ENCODE data around the gene SUPT3H.

Gene SUPT3H

GRCh38 chr6:44983467-44984365, 394.0 kb downstream of the SUPT3H start:
- no peak overlapping the region for H3K23ac ChIP-seq (ENCODE audit: low read length)
- no peak overlapping the region for H3K18ac ChIP-seq (ENCODE audit: low read length)
- H3K27me3 ChIP-seq (ENCODE audit: insufficient read depth, low read length) = no peaks in the 10 kb centered on the region
- H3K79me1 ChIP-seq (ENCODE audit: low read length) = no peaks in the 10 kb centered on the region
- H2BK5ac ChIP-seq (ENCODE audit: low read depth, low read length, poor library complexity) = no peak overlapping the region
- H3K9ac ChIP-seq (ENCODE audit: low read length) = no peak overlapping the region
- H3K4me3 ChIP-seq (ENCODE audit: low read depth, low read length) = no peak overlapping the region
- WGBS (ENCODE audit: extremely low coverage, insufficient coverage, insufficient read length) = no CpG with 5 or more reads among the region's 4 CpGs
- H2BK12ac ChIP-seq (ENCODE audit: low read length) = no peak overlapping the region
- no peak overlapping the region for H3K14ac ChIP-seq (ENCODE audit: low read length)
- no peak overlapping the region for H3K4ac ChIP-seq (ENCODE audit: low read depth, low read length)
- H3K4me2 ChIP-seq (ENCODE audit: low read length) = no peak overlapping the region
- H3K27ac ChIP-seq (ENCODE audit: low read depth, low read length) = no peak overlapping the region
- no peak overlapping the region for H4K12ac ChIP-seq (ENCODE audit: low read depth, low read length)
- no peak for DNase-seq
- H2AFZ ChIP-seq (ENCODE audit: insufficient read depth, low read length, poor library complexity) = no peak overlapping the region
- no peak overlapping the region for H4K91ac ChIP-seq (ENCODE audit: low read depth, low read length)
- H3K4me1 ChIP-seq (ENCODE audit: control insufficient read depth in 1 of 2, insufficient read depth in 2 of 2, low read length in 2 of 2) = no peaks in the 10 kb centered on the region
- H2BK120ac ChIP-seq (ENCODE audit: insufficient read depth, low read length, poor library complexity) = no peak overlapping the region
- H3K79me2 ChIP-seq (ENCODE audit: control insufficient read depth, insufficient read depth, low read length, poor library complexity) = no peaks in the 10 kb centered on the region
- no peak overlapping the region for H4K8ac ChIP-seq (ENCODE audit: low read depth, low read length)
- no peaks in the 10 kb centered on the region for H3K9me3 ChIP-seq (ENCODE audit: insufficient read depth, low read depth, low read length)
- no peaks in the 10 kb centered on the region for H3K36me3 ChIP-seq (ENCODE audit: control insufficient read depth in 1 of 2, insufficient read depth in 2 of 2, low read length in 2 of 2)
- no peak overlapping the region for H2AK5ac ChIP-seq (ENCODE audit: low read length)

DNA sequence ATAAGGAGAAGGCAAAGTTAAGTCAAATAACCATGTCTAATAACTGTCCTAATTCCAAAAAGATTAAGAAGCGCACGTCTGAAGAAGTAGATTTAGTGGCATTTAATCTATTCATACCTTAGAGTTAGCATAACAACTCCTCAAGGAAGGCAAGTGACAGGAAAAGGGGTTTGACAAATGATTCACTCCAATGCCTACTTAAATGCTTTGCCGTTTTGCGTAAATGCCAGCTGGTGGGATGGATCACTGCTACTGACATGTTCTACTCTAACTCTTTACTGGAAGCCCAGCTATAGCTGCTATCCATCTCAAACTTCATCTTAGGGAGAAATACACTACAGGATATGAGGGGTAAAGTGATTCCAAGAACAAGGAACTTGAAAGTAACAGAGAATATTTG, 396.9 kb downstream of the SUPT3H start:
- H3K4ac ChIP-seq (ENCODE audit: low read depth, low read length) = no peak overlapping the region
- H3K36me3 ChIP-seq (ENCODE audit: control insufficient read depth in 1 of 2, insufficient read depth in 2 of 2, low read length in 2 of 2) = no peaks in the 10 kb centered on the region
- H2AK5ac ChIP-seq (ENCODE audit: low read length) = no peak overlapping the region
- H3K79me1 ChIP-seq (ENCODE audit: low read length) = no peaks in the 10 kb centered on the region
- H3K27ac ChIP-seq (ENCODE audit: low read depth, low read length) = no peak overlapping the region
- no peak overlapping the region for H2BK12ac ChIP-seq (ENCODE audit: low read length)
- H4K12ac ChIP-seq (ENCODE audit: low read depth, low read length) = no peak overlapping the region
- no peak overlapping the region for H3K18ac ChIP-seq (ENCODE audit: low read length)
- no peaks in the 10 kb centered on the region for H3K79me2 ChIP-seq (ENCODE audit: control insufficient read depth, insufficient read depth, low read length, poor library complexity)
- WGBS (ENCODE audit: extremely low coverage, insufficient coverage, insufficient read length) = no CpG with 5 or more reads among the region's 4 CpGs
- H3K14ac ChIP-seq (ENCODE audit: low read length) = no peak overlapping the region
- no peak overlapping the region for H2BK120ac ChIP-seq (ENCODE audit: insufficient read depth, low read length, poor library complexity)
- no peak overlapping the region for H3K9ac ChIP-seq (ENCODE audit: low read length)
- no peaks in the 10 kb centered on the region for H3K4me1 ChIP-seq (ENCODE audit: control insufficient read depth in 1 of 2, insufficient read depth in 2 of 2, low read length in 2 of 2)
- H3K23ac ChIP-seq (ENCODE audit: low read length) = no peak overlapping the region
- no peak overlapping the region for H3K4me2 ChIP-seq (ENCODE audit: low read length)
- H4K8ac ChIP-seq (ENCODE audit: low read depth, low read length) = no peak overlapping the region
- H4K91ac ChIP-seq (ENCODE audit: low read depth, low read length) = no peak overlapping the region
- H3K27me3 ChIP-seq (ENCODE audit: insufficient read depth, low read length) = no peaks in the 10 kb centered on the region
- no peak for DNase-seq
- H3K4me3 ChIP-seq (ENCODE audit: low read depth, low read length) = no peak overlapping the region
- H2BK5ac ChIP-seq (ENCODE audit: low read depth, low read length, poor library complexity) = no peak overlapping the region
- H2AFZ ChIP-seq (ENCODE audit: insufficient read depth, low read length, poor library complexity) = no peak overlapping the region
- H3K9me3 ChIP-seq (ENCODE audit: insufficient read depth, low read depth, low read length) = no peaks in the 10 kb centered on the region

- no peak overlapping the region for H3K18ac ChIP-seq (ENCODE audit: low read length)
- H3K79me2 ChIP-seq (ENCODE audit: control insufficient read depth, insufficient read depth, low read length, poor library complexity) = no peaks in the 10 kb centered on the region
- H3K9me3 ChIP-seq (ENCODE audit: insufficient read depth, low read depth, low read length) = peaks cover 7% of the 10 kb centered on the region
- peak in 1 of 2 donors; percentile 79 for DNase-seq
- no peaks in the 10 kb centered on the region for H3K4me1 ChIP-seq (ENCODE audit: control insufficient read depth in 1 of 2, insufficient read depth in 2 of 2, low read length in 2 of 2)
- H2BK5ac ChIP-seq (ENCODE audit: low read depth, low read length, poor library complexity) = no peak overlapping the region
- no peaks in the 10 kb centered on the region for H3K79me1 ChIP-seq (ENCODE audit: low read length)
- no peak overlapping the region for H2BK12ac ChIP-seq (ENCODE audit: low read length)
- H4K91ac ChIP-seq (ENCODE audit: low read depth, low read length) = no peak overlapping the region
- no peak overlapping the region for H4K8ac ChIP-seq (ENCODE audit: low read depth, low read length)
- no peak overlapping the region for H3K4me3 ChIP-seq (ENCODE audit: low read depth, low read length)
- no peak overlapping the region for H3K23ac ChIP-seq (ENCODE audit: low read length)
- no peak overlapping the region for H2AFZ ChIP-seq (ENCODE audit: insufficient read depth, low read length, poor library complexity)
- no peak overlapping the region for H2AK5ac ChIP-seq (ENCODE audit: low read length)
- H3K9ac ChIP-seq (ENCODE audit: low read length) = no peak overlapping the region
- H3K27me3 ChIP-seq (ENCODE audit: insufficient read depth, low read length) = no peaks in the 10 kb centered on the region
- no peak overlapping the region for H3K27ac ChIP-seq (ENCODE audit: low read depth, low read length)
- no peak overlapping the region for H3K14ac ChIP-seq (ENCODE audit: low read length)
- no peak overlapping the region for H3K4ac ChIP-seq (ENCODE audit: low read depth, low read length)
- H3K36me3 ChIP-seq (ENCODE audit: control insufficient read depth in 1 of 2, insufficient read depth in 2 of 2, low read length in 2 of 2) = peaks cover 0 to 5% of the 10 kb centered on the region in 2 experiments
- H3K4me2 ChIP-seq (ENCODE audit: low read length) = no peak overlapping the region
- no peak overlapping the region for H2BK120ac ChIP-seq (ENCODE audit: insufficient read depth, low read length, poor library complexity)
- no peak overlapping the region for H4K12ac ChIP-seq (ENCODE audit: low read depth, low read length)
Measured at GRCh38 chr6:44976677-44977641, 400.8 kb downstream of the SUPT3H start.

DNA sequence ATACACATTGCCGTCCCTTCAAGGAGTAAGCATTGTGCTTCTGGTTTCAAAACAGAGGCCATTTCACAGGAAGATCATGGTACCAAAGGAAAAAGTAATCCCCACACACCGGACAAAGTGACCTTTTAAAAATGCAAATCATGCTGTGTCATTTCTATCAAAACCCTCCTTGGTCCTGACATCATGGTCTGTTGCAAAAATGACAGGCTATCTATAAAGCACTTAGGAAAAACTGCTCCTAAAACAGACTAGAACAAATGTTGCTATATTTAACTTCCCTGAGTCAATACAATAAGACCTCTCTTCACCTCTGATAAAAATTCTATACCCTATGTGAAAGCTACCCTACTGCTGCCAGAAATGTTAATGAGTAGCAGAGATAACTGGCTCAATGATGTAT, 403.2 kb downstream of the SUPT3H start:
- H3K4ac ChIP-seq (ENCODE audit: low read depth, low read length) = no peak overlapping the region
- H3K4me1 ChIP-seq (ENCODE audit: control insufficient read depth in 1 of 2, insufficient read depth in 2 of 2, low read length in 2 of 2) = no peaks in the 10 kb centered on the region
- no peak overlapping the region for H3K18ac ChIP-seq (ENCODE audit: low read length)
- H3K36me3 ChIP-seq (ENCODE audit: control insufficient read depth in 1 of 2, insufficient read depth in 2 of 2, low read length in 2 of 2) = peaks cover 0 to 5% of the 10 kb centered on the region in 2 experiments
- H2BK120ac ChIP-seq (ENCODE audit: insufficient read depth, low read length, poor library complexity) = no peak overlapping the region
- H3K27me3 ChIP-seq (ENCODE audit: insufficient read depth, low read length) = no peaks in the 10 kb centered on the region
- no peak overlapping the region for H4K12ac ChIP-seq (ENCODE audit: low read depth, low read length)
- DNase-seq = no peak
- no peak overlapping the region for H2AK5ac ChIP-seq (ENCODE audit: low read length)
- H3K14ac ChIP-seq (ENCODE audit: low read length) = no peak overlapping the region
- no peak overlapping the region for H2AFZ ChIP-seq (ENCODE audit: insufficient read depth, low read length, poor library complexity)
- no peak overlapping the region for H3K4me3 ChIP-seq (ENCODE audit: low read depth, low read length)
- H3K79me1 ChIP-seq (ENCODE audit: low read length) = no peaks in the 10 kb centered on the region
- no peak overlapping the region for H4K8ac ChIP-seq (ENCODE audit: low read depth, low read length)
- peaks cover 7% of the 10 kb centered on the region for H3K9me3 ChIP-seq (ENCODE audit: insufficient read depth, low read depth, low read length)
- no peak overlapping the region for H3K4me2 ChIP-seq (ENCODE audit: low read length)
- no peak overlapping the region for H4K91ac ChIP-seq (ENCODE audit: low read depth, low read length)
- no peaks in the 10 kb centered on the region for H3K79me2 ChIP-seq (ENCODE audit: control insufficient read depth, insufficient read depth, low read length, poor library complexity)
- H3K27ac ChIP-seq (ENCODE audit: low read depth, low read length) = no peak overlapping the region
- no CpG with 5 or more reads among the region's 2 CpGs for WGBS (ENCODE audit: extremely low coverage, insufficient coverage, insufficient read length)
- no peak overlapping the region for H3K23ac ChIP-seq (ENCODE audit: low read length)
- H2BK5ac ChIP-seq (ENCODE audit: low read depth, low read length, poor library complexity) = no peak overlapping the region
- H2BK12ac ChIP-seq (ENCODE audit: low read length) = no peak overlapping the region
- H3K9ac ChIP-seq (ENCODE audit: low read length) = no peak overlapping the region

Measured in trophoblast cell (in vitro differentiated cells and primary cell).